ENCODE data around the gene BCAP29. TPM values are rescaled to one million over a fixed set of nuclear protein-coding genes. Genes with fewer than 3 reads are reported as not detected.

BCAP29 gene
- polyA plus RNA-seq, 4 donors: 16.8 to 39.6 (median 27.1) TPM

GRCh38 chr7:107564553-107565298 lies 15.3 kb upstream of the BCAP29 start:
- peak overlapping the region; percentile 97 to 100 (median 99) for H3K27ac ChIP-seq (ENCODE audit: low read depth in 1 of 3, low read length in 2 of 3)
- FAIRE-seq (no peak), DNase-seq (no peak)
- no peaks in the 10 kb centered on the region for H3K27me3 ChIP-seq (ENCODE audit: control insufficient read depth in 3 of 3, insufficient read depth in 3 of 3, low read length in 3 of 3)
- no peaks in the 10 kb centered on the region for H3K9me3 ChIP-seq (ENCODE audit: control insufficient read depth in 2 of 2, insufficient read depth in 1 of 2, low read depth in 1 of 2, low read length in 1 of 2)
- 23 to 45% (median 35%) methylated on average over 9 of the region's 9 CpGs for WGBS, 3 donors
- H3K4me3 ChIP-seq (ENCODE audit: low read depth in 1 of 3, low read length in 3 of 3): peak overlapping the region; percentile 81 to 88 (median 87)
- H3K4me1 ChIP-seq (ENCODE audit: control insufficient read depth in 3 of 3, insufficient read depth in 2 of 3, low read depth in 1 of 3, low read length in 2 of 3): peaks cover 0 to 13% (median 7%) of the 10 kb centered on the region in 3 donors
- no peaks in the 10 kb centered on the region for H3K36me3 ChIP-seq (ENCODE audit: control insufficient read depth in 3 of 3, insufficient read depth in 2 of 3, low read depth in 1 of 3, low read length in 3 of 3)

- no peak overlapping the region for H3K27ac ChIP-seq (ENCODE audit: low read depth in 1 of 3, low read length in 2 of 3)
- H3K4me3 ChIP-seq (ENCODE audit: low read depth in 1 of 3, low read length in 3 of 3): no peak overlapping the region
- 96 to 98% (median 98%) methylated on average over 2 of the region's 2 CpGs for WGBS, 3 donors
- H3K36me3 ChIP-seq (ENCODE audit: control insufficient read depth in 3 of 3, insufficient read depth in 2 of 3, low read depth in 1 of 3, low read length in 3 of 3): peaks cover 0 to 11% (median 0%) of the 10 kb centered on the region in 3 donors
- FAIRE-seq (no peak), DNase-seq (no peak)
- H3K27me3 ChIP-seq (ENCODE audit: control insufficient read depth in 3 of 3, insufficient read depth in 3 of 3, low read length in 3 of 3): no peaks in the 10 kb centered on the region
- no peaks in the 10 kb centered on the region for H3K4me1 ChIP-seq (ENCODE audit: control insufficient read depth in 3 of 3, insufficient read depth in 2 of 3, low read depth in 1 of 3, low read length in 2 of 3)
- H3K9me3 ChIP-seq (ENCODE audit: control insufficient read depth in 2 of 2, insufficient read depth in 1 of 2, low read depth in 1 of 2, low read length in 1 of 2): no peaks in the 10 kb centered on the region
Observed at GRCh38 chr7:107570298-107570697, 9.7 kb upstream of the BCAP29 start.

GRCh38 chr7:107573537-107573936 lies 6.5 kb upstream of the BCAP29 start:
- DNase-seq (no peak), FAIRE-seq (no peak)
- Histone ChIP-seq H3K9me3 (ENCODE audit: control insufficient read depth in 2 of 2, insufficient read depth in 1 of 2, low read depth in 1 of 2, low read length in 1 of 2) (no peaks in the 10 kb centered on the region), H3K36me3 (ENCODE audit: control insufficient read depth in 3 of 3, insufficient read depth in 2 of 3, low read depth in 1 of 3, low read length in 3 of 3) (peaks cover 0 to 11% (median 0%) of the 10 kb centered on the region in 3 donors), H3K4me3 (ENCODE audit: low read depth in 1 of 3, low read length in 3 of 3) (no peak overlapping the region), H3K27ac (ENCODE audit: low read depth in 1 of 3, low read length in 2 of 3) (no peak overlapping the region), H3K27me3 (ENCODE audit: control insufficient read depth in 3 of 3, insufficient read depth in 3 of 3, low read length in 3 of 3) (no peaks in the 10 kb centered on the region), H3K4me1 (ENCODE audit: control insufficient read depth in 3 of 3, insufficient read depth in 2 of 3, low read depth in 1 of 3, low read length in 2 of 3) (no peaks in the 10 kb centered on the region)
- WGBS, 3 donors: 81 to 88% (median 88%) methylated on average over 4 of the region's 4 CpGs

- DNase-seq (no peak), FAIRE-seq (no peak)
- H3K27me3 ChIP-seq (ENCODE audit: control insufficient read depth in 3 of 3, insufficient read depth in 3 of 3, low read length in 3 of 3): no peaks in the 10 kb centered on the region
- H3K27ac ChIP-seq (ENCODE audit: low read depth in 1 of 3, low read length in 2 of 3): peak overlapping the region; percentile 78 to 96 (median 91)
- peaks cover 0 to 9% (median 4%) of the 10 kb centered on the region in 3 donors for H3K4me1 ChIP-seq (ENCODE audit: control insufficient read depth in 3 of 3, insufficient read depth in 2 of 3, low read depth in 1 of 3, low read length in 2 of 3)
- 5 to 8% (median 6%) methylated on average over 9 of the region's 9 CpGs for WGBS, 3 donors
- peak overlapping the region; percentile 67 to 91 (median 87) for H3K4me3 ChIP-seq (ENCODE audit: low read depth in 1 of 3, low read length in 3 of 3)
- peaks cover 0 to 4% (median 0%) of the 10 kb centered on the region in 3 donors for H3K36me3 ChIP-seq (ENCODE audit: control insufficient read depth in 3 of 3, insufficient read depth in 2 of 3, low read depth in 1 of 3, low read length in 3 of 3)
- no peaks in the 10 kb centered on the region for H3K9me3 ChIP-seq (ENCODE audit: control insufficient read depth in 2 of 2, insufficient read depth in 1 of 2, low read depth in 1 of 2, low read length in 1 of 2)
Observed at GRCh38 chr7:107579554-107579884, 527 bp upstream of the BCAP29 start.

GRCh38 chr7:107580716-107581383 lies 804 bp downstream of the BCAP29 start:
- WGBS, 3 donors: 11 to 32% (median 25%) methylated on average over 10 of the region's 10 CpGs
- no peaks in the 10 kb centered on the region for H3K9me3 ChIP-seq (ENCODE audit: control insufficient read depth in 2 of 2, insufficient read depth in 1 of 2, low read depth in 1 of 2, low read length in 1 of 2)
- H3K36me3 ChIP-seq (ENCODE audit: control insufficient read depth in 3 of 3, insufficient read depth in 2 of 3, low read depth in 1 of 3, low read length in 3 of 3): peaks cover 0 to 8% (median 0%) of the 10 kb centered on the region in 3 donors
- peak overlapping the region; percentile 78 to 96 (median 91) for H3K27ac ChIP-seq (ENCODE audit: low read depth in 1 of 3, low read length in 2 of 3)
- peak; percentile 16 to 52 for DNase-seq
- H3K4me3 ChIP-seq (ENCODE audit: low read depth in 1 of 3, low read length in 3 of 3): peak overlapping the region; percentile 67 to 91 (median 87)
- peaks cover 0 to 9% (median 4%) of the 10 kb centered on the region in 3 donors for H3K4me1 ChIP-seq (ENCODE audit: control insufficient read depth in 3 of 3, insufficient read depth in 2 of 3, low read depth in 1 of 3, low read length in 2 of 3)
- FAIRE-seq: no peak
- no peaks in the 10 kb centered on the region for H3K27me3 ChIP-seq (ENCODE audit: control insufficient read depth in 3 of 3, insufficient read depth in 3 of 3, low read length in 3 of 3)

- peak overlapping the region in 1 of 3 donors; percentile 91 for H3K27ac ChIP-seq (ENCODE audit: low read depth in 1 of 3, low read length in 2 of 3)
- no peaks in the 10 kb centered on the region for H3K27me3 ChIP-seq (ENCODE audit: control insufficient read depth in 3 of 3, insufficient read depth in 3 of 3, low read length in 3 of 3)
- WGBS, 3 donors: 19 to 44% (median 36%) methylated on average over 5 of the region's 5 CpGs
- peak overlapping the region in 1 of 3 donors; percentile 67 for H3K4me3 ChIP-seq (ENCODE audit: low read depth in 1 of 3, low read length in 3 of 3)
- peak in 1 of 2 donors; percentile 43 for DNase-seq
- peaks cover 0 to 8% (median 0%) of the 10 kb centered on the region in 3 donors for H3K36me3 ChIP-seq (ENCODE audit: control insufficient read depth in 3 of 3, insufficient read depth in 2 of 3, low read depth in 1 of 3, low read length in 3 of 3)
- no peaks in the 10 kb centered on the region for H3K9me3 ChIP-seq (ENCODE audit: control insufficient read depth in 2 of 2, insufficient read depth in 1 of 2, low read depth in 1 of 2, low read length in 1 of 2)
- peaks cover 0 to 9% (median 4%) of the 10 kb centered on the region in 3 donors for H3K4me1 ChIP-seq (ENCODE audit: control insufficient read depth in 3 of 3, insufficient read depth in 2 of 3, low read depth in 1 of 3, low read length in 2 of 3)
- no peak for FAIRE-seq
Observed at GRCh38 chr7:107581387-107582013, 1.5 kb downstream of the BCAP29 start.

- DNase-seq (no peak), FAIRE-seq (no peak)
- H3K36me3 ChIP-seq (ENCODE audit: control insufficient read depth in 3 of 3, insufficient read depth in 2 of 3, low read depth in 1 of 3, low read length in 3 of 3): peaks cover 0 to 12% (median 0%) of the 10 kb centered on the region in 3 donors
- no peaks in the 10 kb centered on the region for H3K27me3 ChIP-seq (ENCODE audit: control insufficient read depth in 3 of 3, insufficient read depth in 3 of 3, low read length in 3 of 3)
- WGBS, 3 donors: 62 to 80% (median 76%) methylated on average over 2 of the region's 2 CpGs
- no peaks in the 10 kb centered on the region for H3K9me3 ChIP-seq (ENCODE audit: control insufficient read depth in 2 of 2, insufficient read depth in 1 of 2, low read depth in 1 of 2, low read length in 1 of 2)
- peaks cover 0 to 9% (median 4%) of the 10 kb centered on the region in 3 donors for H3K4me1 ChIP-seq (ENCODE audit: control insufficient read depth in 3 of 3, insufficient read depth in 2 of 3, low read depth in 1 of 3, low read length in 2 of 3)
- H3K4me3 ChIP-seq (ENCODE audit: low read depth in 1 of 3, low read length in 3 of 3): no peak overlapping the region
- H3K27ac ChIP-seq (ENCODE audit: low read depth in 1 of 3, low read length in 2 of 3): no peak overlapping the region
Observed at GRCh38 chr7:107582875-107583274, 2.8 kb downstream of the BCAP29 start.

GRCh38 chr7:107584716-107585115 lies 4.7 kb downstream of the BCAP29 start:
- WGBS, 3 donors: 82 to 88% (median 83%) methylated on average over 2 of the region's 2 CpGs
- FAIRE-seq (no peak), DNase-seq (no peak)
- Histone ChIP-seq H3K4me3 (ENCODE audit: low read depth in 1 of 3, low read length in 3 of 3) (no peak overlapping the region), H3K9me3 (ENCODE audit: control insufficient read depth in 2 of 2, insufficient read depth in 1 of 2, low read depth in 1 of 2, low read length in 1 of 2) (no peaks in the 10 kb centered on the region), H3K4me1 (ENCODE audit: control insufficient read depth in 3 of 3, insufficient read depth in 2 of 3, low read depth in 1 of 3, low read length in 2 of 3) (peaks cover 0 to 9% (median 4%) of the 10 kb centered on the region in 3 donors), H3K27me3 (ENCODE audit: control insufficient read depth in 3 of 3, insufficient read depth in 3 of 3, low read length in 3 of 3) (no peaks in the 10 kb centered on the region), H3K36me3 (ENCODE audit: control insufficient read depth in 3 of 3, insufficient read depth in 2 of 3, low read depth in 1 of 3, low read length in 3 of 3) (peaks cover 0 to 14% (median 0%) of the 10 kb centered on the region in 3 donors), H3K27ac (ENCODE audit: low read depth in 1 of 3, low read length in 2 of 3) (no peak overlapping the region)
